ENCODE data around the gene ANO9. TPM values are rescaled to one million over a fixed set of nuclear protein-coding genes. Genes with fewer than 3 reads are reported as not detected.

ANO9 gene
- total and polyA plus RNA-seq, 9 donors = 0.12 to 11.4 (median 0.77) TPM

DNA sequence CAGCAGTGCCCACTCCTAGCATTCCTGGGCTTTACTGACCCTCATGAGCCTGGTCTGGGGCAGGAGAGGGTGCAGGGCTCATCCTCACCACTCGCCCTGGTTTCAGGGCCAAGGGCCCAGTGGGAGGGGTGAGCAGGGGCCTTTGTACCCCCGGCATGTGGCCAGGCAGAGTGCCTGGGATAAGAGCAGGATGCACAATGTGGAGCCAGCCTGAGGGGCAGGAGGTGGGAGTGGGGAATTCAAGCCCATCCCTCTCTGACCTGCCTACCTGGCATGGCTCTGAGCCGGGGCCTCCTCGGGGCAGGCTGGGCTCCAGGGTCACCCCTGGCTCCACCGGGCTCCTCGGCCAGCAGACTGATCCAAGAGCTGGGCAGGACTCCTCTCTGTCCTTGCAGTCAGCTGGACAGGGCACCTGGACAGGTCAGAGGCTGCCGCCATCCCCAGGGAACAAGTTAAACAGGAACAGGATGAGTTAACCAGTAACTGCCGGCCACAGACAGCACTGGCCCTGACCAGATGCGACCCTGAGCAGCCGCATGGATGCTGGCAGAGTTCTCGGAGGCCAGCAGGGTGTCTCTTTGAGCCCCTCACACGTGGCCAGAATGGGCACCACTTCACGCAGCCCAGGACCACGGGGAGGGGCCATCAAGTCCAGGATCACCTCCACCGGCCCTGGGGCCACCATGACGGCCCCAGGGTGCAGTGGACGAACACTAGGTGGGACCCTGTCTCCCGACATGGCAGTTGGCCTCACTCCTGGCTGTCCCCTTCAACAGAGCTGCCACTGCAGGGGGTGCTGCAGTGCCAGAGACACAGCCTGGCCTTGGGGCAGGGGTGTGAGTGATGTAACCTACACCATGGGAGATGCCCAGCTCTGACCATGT lies 32.0 kb downstream of the ANO9 start:
- 38 to 68% (median 47%) methylated on average over 10 to 18 of the region's 18 CpGs for WGBS, 3 donors
- intact Hi-C loops (cut with DNase I) = no loop called here
- peak in 2 of 5 donors; percentile 16 to 27 for DNase-seq
- TF ChIP-seq, protein P1, sequence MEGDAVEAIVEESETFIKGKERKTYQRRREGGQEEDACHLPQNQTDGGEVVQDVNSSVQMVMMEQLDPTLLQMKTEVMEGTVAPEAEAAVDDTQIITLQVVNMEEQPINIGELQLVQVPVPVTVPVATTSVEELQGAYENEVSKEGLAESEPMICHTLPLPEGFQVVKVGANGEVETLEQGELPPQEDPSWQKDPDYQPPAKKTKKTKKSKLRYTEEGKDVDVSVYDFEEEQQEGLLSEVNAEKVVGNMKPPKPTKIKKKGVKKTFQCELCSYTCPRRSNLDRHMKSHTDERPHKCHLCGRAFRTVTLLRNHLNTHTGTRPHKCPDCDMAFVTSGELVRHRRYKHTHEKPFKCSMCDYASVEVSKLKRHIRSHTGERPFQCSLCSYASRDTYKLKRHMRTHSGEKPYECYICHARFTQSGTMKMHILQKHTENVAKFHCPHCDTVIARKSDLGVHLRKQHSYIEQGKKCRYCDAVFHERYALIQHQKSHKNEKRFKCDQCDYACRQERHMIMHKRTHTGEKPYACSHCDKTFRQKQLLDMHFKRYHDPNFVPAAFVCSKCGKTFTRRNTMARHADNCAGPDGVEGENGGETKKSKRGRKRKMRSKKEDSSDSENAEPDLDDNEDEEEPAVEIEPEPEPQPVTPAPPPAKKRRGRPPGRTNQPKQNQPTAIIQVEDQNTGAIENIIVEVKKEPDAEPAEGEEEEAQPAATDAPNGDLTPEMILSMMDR (IDR thresholded peaks at IDR 0.05) = no peak
- no peak for TF ChIP-seq POLR2A (IDR thresholded peaks at IDR 0.05)
- TF ChIP-seq EP300 (IDR thresholded peaks at IDR 0.05) = no peak
- H3K9me3 ChIP-seq = no peaks in the 10 kb centered on the region
- H3K36me3 ChIP-seq = no peaks in the 10 kb centered on the region
- no peak overlapping the region for H3K4me3 ChIP-seq
- no peaks in the 10 kb centered on the region for H3K4me1 ChIP-seq (ENCODE audit: insufficient read depth)
- no peaks in the 10 kb centered on the region for H3K27me3 ChIP-seq
- no peak overlapping the region for H3K27ac ChIP-seq

DNA sequence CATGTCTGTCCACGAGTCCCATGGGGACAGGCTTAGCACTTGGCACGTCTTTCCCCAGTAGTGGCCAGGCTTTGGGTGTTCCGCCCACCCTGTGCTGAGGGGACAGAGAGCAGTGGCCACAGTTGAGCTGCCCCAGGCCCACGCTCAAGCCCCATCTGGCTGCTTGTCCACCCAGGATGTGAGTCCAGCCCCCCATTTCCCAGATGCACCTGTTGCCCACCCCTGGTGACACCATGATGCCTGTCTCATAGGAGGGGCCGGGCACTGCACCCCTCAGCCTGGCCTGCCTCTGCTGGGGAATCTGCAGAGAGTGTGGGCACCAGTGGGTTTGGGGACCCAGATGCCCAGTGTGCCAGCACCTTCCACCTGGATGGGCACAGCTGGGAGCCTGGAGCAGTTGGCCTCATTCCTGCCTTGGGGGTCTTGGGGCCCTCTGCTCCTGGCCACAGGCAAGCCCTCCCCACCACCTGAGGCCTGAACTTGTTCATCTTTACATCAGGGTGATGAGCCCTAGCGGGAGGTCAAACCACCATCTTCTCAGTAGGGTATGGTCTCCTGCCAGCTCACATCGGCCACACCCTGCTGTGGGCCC lies 32.7 kb downstream of the ANO9 start:
- no peak overlapping the region for H3K4me3 ChIP-seq
- no peaks in the 10 kb centered on the region for H3K4me1 ChIP-seq (ENCODE audit: insufficient read depth)
- H3K27ac ChIP-seq = no peak overlapping the region
- intact Hi-C loops (cut with DNase I) = no loop called here
- no peaks in the 10 kb centered on the region for H3K36me3 ChIP-seq
- peak in 2 of 5 donors; percentile 20 to 30 for DNase-seq
- WGBS, 3 donors = 82 to 88% (median 87%) methylated on average over 7 of the region's 7 CpGs
- no peaks in the 10 kb centered on the region for H3K27me3 ChIP-seq
- no peaks in the 10 kb centered on the region for H3K9me3 ChIP-seq
- TF ChIP-seq, protein P1 (IDR thresholded peaks at IDR 0.05) = no peak
- no peak for TF ChIP-seq POLR2A (IDR thresholded peaks at IDR 0.05)
- no peak for TF ChIP-seq EP300 (IDR thresholded peaks at IDR 0.05)

DNA sequence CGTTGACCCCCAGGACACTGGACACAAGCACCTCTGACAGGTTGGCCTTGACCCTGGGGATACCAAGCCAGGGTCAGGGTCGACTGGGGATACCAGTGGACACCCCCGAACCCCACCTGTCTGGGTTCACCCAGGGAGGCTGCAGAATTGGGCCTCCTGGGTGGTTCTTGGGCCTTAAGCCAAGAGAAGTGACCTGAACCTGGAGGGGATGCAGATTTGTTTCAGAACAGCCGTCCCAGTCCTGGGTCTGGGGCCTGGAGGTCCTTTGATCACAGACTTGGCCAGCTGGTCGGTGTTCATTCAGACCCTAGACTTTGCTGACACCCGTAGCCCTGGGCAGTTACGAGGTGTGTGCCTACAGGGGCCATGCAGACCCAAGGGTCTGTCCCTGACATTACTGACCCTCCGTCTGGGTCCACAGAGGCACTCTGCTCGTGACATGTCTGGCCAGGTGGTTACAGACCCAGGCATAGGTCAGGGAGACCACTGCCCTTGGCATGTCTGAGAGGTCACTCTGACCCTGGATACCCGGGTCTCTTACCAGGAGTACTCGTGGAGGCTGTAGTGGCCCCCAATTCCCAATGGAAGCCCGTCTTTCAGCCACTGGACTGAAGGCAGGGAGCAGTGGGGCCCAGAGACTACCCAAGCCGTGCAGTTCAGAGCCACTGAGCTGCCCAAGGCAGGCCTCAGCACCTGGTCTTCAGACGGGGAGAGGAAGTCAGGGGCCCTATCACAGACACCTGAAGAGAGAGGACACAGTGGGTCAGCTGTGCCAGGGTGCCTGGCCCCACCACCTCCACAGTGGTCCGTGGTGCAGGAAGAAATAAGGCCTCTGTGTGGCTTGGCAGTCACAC lies 33.4 kb downstream of the ANO9 start:
- H3K27me3 ChIP-seq = no peaks in the 10 kb centered on the region
- no peak overlapping the region for H3K27ac ChIP-seq
- H3K4me1 ChIP-seq (ENCODE audit: insufficient read depth) = no peaks in the 10 kb centered on the region
- no peaks in the 10 kb centered on the region for H3K9me3 ChIP-seq
- DNase-seq = peak in 2 of 5 donors; percentile 26 to 44
- no peaks in the 10 kb centered on the region for H3K36me3 ChIP-seq
- TF ChIP-seq, protein P1 (IDR thresholded peaks at IDR 0.05) = no peak
- TF ChIP-seq EP300 (IDR thresholded peaks at IDR 0.05) = no peak
- intact Hi-C loops (cut with DNase I) = no loop called here
- H3K4me3 ChIP-seq = no peak overlapping the region
- 82 to 87% (median 86%) methylated on average over 14 to 15 of the region's 15 CpGs for WGBS, 3 donors

DNA sequence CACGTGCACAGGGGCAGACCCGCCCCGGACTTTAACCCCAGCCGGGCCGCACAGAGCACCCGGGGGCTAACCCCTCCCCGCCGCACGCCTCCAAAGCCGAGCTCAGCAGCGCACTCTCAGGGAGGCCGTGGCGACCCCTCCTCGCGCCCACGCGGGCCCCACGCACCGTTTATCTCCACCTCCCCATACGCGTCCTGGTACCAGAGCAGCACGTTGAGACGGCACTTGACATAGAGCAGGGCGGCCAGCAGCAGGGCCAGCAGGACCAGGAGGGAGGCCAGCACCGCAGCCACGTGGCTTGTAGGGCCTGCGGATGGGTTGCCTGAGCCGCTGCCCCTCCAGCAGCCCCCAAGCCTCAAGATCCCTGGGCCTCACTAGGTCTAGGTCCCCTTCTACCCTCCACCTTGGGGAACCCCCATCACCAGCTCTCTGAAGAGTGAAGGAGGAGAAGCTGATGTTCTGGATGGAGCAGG lies 34.1 kb downstream of the ANO9 start:
- H3K36me3 ChIP-seq = no peaks in the 10 kb centered on the region
- WGBS, 3 donors = 58 to 71% (median 64%) methylated on average over 27 to 28 of the region's 28 CpGs
- H3K27me3 ChIP-seq = no peaks in the 10 kb centered on the region
- no peaks in the 10 kb centered on the region for H3K9me3 ChIP-seq
- peak in 1 of 5 donors; percentile 43 for DNase-seq
- H3K27ac ChIP-seq = no peak overlapping the region
- no peaks in the 10 kb centered on the region for H3K4me1 ChIP-seq (ENCODE audit: insufficient read depth)
- H3K4me3 ChIP-seq = no peak overlapping the region
- intact Hi-C loops (cut with DNase I) = no loop called here
- TF ChIP-seq EP300 (IDR thresholded peaks at IDR 0.05) (no peak), POLR2A (IDR thresholded peaks at IDR 0.05) (no peak)
- TF ChIP-seq, protein P1 (IDR thresholded peaks at IDR 0.05) = no peak
